HG02678 (cell line): ENCODE data around the gene PLEKHA3.

Experiments used
- ATAC-seq: cut with Tn5 transposase; IDR thresholded peaks from one replicate; pipeline ENCODE4 v1.9.1; 2021; ENCODE audit warnings: mild to moderate bottlenecking, moderate library complexity; ENCODE audit not compliant: unreplicated experiment

The PLEKHA3 gene

GRCh38 chr2:178478439-178479274, 1.6 kb upstream of the PLEKHA3 start, which contains the start of gene FKBP7:
TSS of gene FKBP7 (minus strand) at chr2:178478600. CDS start at chr2:178478499, 101 bp downstream.
- peak; percentile 46 for ATAC-seq

DNA sequence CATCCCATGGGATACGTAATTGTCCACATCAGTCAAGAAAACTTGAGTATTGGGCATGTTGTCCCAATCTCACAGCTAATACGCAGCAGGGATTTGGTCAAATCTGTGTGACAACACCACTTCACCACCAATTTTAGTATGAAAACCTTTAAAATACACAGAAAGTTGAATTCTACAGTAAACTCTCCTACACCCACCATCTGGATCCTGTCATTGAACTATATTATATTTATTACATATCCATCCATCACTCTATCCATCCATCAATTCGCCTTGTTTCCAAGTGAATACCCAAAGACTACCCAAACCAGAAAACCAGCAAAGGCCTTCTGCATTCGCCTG, 1.0 kb upstream of the PLEKHA3 start:
- no peak for ATAC-seq

GRCh38 chr2:178479758-178480226, 465 bp upstream of the PLEKHA3 start:
- ATAC-seq, result no peak

DNA sequence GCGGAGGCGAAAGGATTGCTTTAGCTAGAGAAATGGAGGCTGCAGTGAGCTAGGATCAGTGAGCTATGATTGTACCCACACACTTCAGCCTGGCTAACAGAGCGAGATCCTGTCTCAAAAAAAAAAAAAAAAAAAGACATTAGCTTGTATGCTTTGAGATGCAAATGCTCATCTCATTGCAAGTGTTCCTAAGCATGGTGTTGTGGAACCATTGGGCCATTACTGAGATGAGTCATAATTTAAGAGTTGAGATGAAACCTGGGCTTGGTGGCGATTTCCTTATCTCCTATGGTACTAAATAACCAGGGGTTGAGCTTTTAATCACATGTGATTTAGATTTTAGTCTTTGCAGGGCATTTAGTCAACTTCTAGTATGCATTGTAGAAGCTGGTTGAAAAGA, 2.2 kb downstream of the PLEKHA3 start:
- ATAC-seq, result peak; percentile 26

- ATAC-seq, result no peak
Measured at GRCh38 chr2:178484245-178485041, 4.2 kb downstream of the PLEKHA3 start.

- no peak for ATAC-seq
Measured at GRCh38 chr2:178485356-178485755, 5.1 kb downstream of the PLEKHA3 start.

- no peak for ATAC-seq
Measured at GRCh38 chr2:178491612-178492011, 11.4 kb downstream of the PLEKHA3 start.

GRCh38 chr2:178496049-178496448, 15.8 kb downstream of the PLEKHA3 start:
- no peak for ATAC-seq

- ATAC-seq, result no peak
Measured at GRCh38 chr2:178498137-178498536, 17.9 kb downstream of the PLEKHA3 start.

- no peak for ATAC-seq
Measured at GRCh38 chr2:178499640-178500039, 19.4 kb downstream of the PLEKHA3 start.

DNA sequence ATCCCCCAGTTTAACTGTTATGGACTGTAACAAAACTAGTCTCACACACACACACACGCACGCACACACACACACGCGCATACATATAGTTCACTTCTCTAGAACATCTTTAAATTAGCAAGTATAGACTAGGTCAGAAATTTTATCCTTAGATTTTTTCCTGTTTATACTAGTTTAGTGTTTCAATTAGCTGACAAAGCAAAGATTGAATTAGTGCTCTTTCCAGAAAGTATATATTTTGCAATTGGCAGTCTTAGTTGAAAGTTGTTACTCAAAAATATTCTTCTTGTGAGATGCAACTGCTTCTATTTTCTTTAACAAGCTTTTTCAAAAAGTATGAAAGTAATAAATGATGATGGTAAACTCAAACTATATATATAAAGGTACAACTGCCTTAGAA, 22.5 kb downstream of the PLEKHA3 start:
- ATAC-seq, result no peak

GRCh38 chr2:178506101-178506500, 25.8 kb downstream of the PLEKHA3 start:
- no peak for ATAC-seq

GRCh38 chr2:178506524-178506923, 26.3 kb downstream of the PLEKHA3 start:
- ATAC-seq, result no peak

- ATAC-seq, result no peak
Measured at GRCh38 chr2:178506949-178507348, 26.7 kb downstream of the PLEKHA3 start.

DNA sequence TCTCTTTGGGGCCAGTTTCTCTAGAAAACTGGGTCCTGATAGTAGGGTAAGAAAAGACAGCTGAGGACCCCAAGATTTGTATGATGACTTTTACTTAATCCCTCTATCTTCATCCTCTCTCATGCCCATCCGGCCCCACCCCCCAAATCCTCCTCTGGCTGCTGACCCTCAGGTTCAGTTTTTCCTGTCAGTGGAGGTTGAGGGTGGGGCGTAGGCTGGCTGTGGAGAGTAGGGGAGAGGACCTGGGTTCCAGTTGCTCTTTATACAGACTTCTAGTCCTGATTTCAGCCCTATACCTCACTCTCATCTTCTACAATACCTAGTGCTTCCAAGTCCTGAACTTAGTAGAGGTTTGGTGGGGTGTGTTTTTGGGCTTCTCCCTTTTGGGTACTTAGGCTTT, 28.4 kb downstream of the PLEKHA3 start:
- no peak for ATAC-seq

DNA sequence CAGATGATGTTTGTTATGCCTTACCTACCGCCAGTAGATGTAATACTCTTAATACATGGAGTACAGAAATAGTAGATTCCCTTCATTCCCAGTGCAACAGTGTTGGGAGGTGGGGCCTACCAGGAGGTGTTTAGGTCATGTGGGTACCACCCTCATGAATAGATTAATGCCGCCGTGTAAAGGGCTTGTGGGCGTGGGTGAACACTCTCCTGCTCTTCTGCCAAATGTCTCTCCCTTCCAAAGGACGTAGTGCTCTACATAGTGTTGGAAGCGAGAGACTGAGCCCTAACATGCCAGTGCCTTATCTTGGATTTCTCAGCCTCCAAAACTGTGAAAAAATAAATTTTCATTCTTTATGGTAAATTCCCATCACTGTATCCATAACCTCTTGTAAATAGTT, 30.1 kb downstream of the PLEKHA3 start:
- ATAC-seq, result no peak

- ATAC-seq, result no peak
Measured at GRCh38 chr2:178512484-178512883, 32.2 kb downstream of the PLEKHA3 start.

- ATAC-seq, result no peak
Measured at GRCh38 chr2:178513876-178514275, 33.6 kb downstream of the PLEKHA3 start.

GRCh38 chr2:178514664-178515063, 34.4 kb downstream of the PLEKHA3 start:
- ATAC-seq, result peak; percentile 50

- ATAC-seq, result no peak
Measured at GRCh38 chr2:178517496-178517895, 37.2 kb downstream of the PLEKHA3 start.

- ATAC-seq, result no peak
Measured at GRCh38 chr2:178521304-178522150, 41.3 kb downstream of the PLEKHA3 start.
